BJ (cell line): ENCODE data around the gene FIZ1. TPM values are rescaled to one million over a fixed set of nuclear protein-coding genes. Genes with fewer than 3 reads are reported as not detected.
A peak's percentile ranks its signal among the peaks of the same experiment; 100 is the strongest.

Source experiments
- CTCF ChIA-PET: fragments of 350-600 bp; formaldehyde crosslinking; extraction: SDS; loops from one replicate; lab custom pipeline; 2021; ENCODE audit warnings: antibody characterized with exemption, inconsistent platforms; lab: Yijun Ruan, JAX
- POLR2A ChIA-PET: fragments of 300-600 bp; sonication (Branson Sonifier 250); formaldehyde crosslinking; extraction: SDS; loops from one replicate; lab custom pipeline; 2021; ENCODE audit warnings: antibody characterized with exemption; lab: Charles Lee
- DNase-seq: peaks from one replicate; pipeline ENCODE4 v3.0.0-alpha.2; 2011; ENCODE audit warnings: low read depth
- H3K27me3 ChIP-seq: 2 replicates; pipeline ENCODE4 v1.6.0; 2011; ENCODE audit warnings: low read length; ENCODE audit not compliant: control insufficient read depth, insufficient read depth
- H3K36me3 ChIP-seq: 2 replicates; pipeline ENCODE4 v1.5.1; 2011; ENCODE audit warnings: low read length; ENCODE audit not compliant: control insufficient read depth, insufficient read depth
- H3K4me3 ChIP-seq: 2 replicates; pipeline ENCODE4 v1.5.1; 2011; ENCODE audit warnings: low read depth, mild to moderate bottlenecking, control low read depth, low read length
- polyA plus RNA-seq: library from polyadenylated mRNA; depleted of rRNA; stranded (reverse); fragments of >200 nt; gene quantifications from 2 replicates; pipeline ENCODE4 v1.2.3, GENCODE V29; 2011
- TF ChIP-seq, protein P1 (sequence below): IDR thresholded peaks from 2 replicates; pipeline ENCODE4 v1.5.1; 2011; ENCODE audit warnings: low read depth, mild to moderate bottlenecking, control low read depth, inconsistent platforms, low read length, moderate library complexity; ENCODE audit not compliant: insufficient read depth

The FIZ1 gene
- polyA plus RNA-seq, 1 experiment: 4.0 TPM

DNA sequence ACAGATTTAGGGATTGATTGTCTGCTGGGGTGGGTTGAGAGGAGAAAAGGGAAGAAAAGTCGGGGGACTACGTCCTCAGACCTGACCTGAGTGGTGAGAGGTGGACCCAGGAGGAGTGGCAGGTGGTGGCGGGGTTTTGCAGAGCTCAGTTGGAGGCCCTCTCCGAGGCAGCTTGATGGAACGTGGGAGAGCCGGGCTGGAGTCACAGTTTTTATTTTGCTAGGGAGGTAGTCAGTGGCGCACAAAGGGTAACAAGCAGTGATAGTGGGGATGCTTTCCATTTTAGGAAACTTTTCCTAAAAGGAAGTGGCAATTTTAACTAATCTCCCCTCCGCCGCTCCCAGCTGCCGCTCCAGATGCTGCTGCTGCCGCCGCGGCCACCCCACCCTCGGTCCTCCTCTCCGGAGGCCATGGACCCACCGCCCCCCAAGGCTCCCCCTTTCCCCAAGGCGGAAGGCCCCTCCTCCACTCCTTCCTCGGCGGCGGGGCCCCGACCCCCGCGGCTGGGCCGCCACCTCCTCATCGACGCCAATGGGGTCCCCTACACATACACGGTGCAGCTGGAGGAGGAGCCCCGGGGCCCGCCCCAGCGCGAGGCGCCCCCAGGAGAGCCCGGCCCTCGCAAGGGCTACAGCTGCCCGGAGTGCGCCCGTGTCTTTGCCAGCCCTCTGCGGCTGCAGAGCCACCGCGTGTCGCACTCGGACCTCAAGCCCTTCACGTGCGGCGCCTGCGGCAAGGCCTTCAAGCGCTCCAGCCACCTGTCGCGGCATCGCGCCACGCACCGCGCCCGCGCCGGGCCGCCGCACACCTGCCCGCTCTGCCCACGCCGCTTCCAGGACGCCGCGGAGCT is 43.1 kb upstream of the FIZ1 start:
- CTCF ChIA-PET: interaction anchor here (0.9 to 2.7 kb wide), 4 partner anchors 10 to 36 kb away, joined by 3 to 11 read pairs (median 6); partner anchors contain the start of gene U2AF2
- H3K4me3 ChIP-seq: peak overlapping the region; percentile 75
- POLR2A ChIA-PET: no interaction called here
- TF ChIP-seq, protein P1, sequence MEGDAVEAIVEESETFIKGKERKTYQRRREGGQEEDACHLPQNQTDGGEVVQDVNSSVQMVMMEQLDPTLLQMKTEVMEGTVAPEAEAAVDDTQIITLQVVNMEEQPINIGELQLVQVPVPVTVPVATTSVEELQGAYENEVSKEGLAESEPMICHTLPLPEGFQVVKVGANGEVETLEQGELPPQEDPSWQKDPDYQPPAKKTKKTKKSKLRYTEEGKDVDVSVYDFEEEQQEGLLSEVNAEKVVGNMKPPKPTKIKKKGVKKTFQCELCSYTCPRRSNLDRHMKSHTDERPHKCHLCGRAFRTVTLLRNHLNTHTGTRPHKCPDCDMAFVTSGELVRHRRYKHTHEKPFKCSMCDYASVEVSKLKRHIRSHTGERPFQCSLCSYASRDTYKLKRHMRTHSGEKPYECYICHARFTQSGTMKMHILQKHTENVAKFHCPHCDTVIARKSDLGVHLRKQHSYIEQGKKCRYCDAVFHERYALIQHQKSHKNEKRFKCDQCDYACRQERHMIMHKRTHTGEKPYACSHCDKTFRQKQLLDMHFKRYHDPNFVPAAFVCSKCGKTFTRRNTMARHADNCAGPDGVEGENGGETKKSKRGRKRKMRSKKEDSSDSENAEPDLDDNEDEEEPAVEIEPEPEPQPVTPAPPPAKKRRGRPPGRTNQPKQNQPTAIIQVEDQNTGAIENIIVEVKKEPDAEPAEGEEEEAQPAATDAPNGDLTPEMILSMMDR: no peak
- H3K27me3 ChIP-seq: no peaks in the 10 kb centered on the region
- no peak for DNase-seq
- H3K36me3 ChIP-seq: peaks cover 5% of the 10 kb centered on the region

DNA sequence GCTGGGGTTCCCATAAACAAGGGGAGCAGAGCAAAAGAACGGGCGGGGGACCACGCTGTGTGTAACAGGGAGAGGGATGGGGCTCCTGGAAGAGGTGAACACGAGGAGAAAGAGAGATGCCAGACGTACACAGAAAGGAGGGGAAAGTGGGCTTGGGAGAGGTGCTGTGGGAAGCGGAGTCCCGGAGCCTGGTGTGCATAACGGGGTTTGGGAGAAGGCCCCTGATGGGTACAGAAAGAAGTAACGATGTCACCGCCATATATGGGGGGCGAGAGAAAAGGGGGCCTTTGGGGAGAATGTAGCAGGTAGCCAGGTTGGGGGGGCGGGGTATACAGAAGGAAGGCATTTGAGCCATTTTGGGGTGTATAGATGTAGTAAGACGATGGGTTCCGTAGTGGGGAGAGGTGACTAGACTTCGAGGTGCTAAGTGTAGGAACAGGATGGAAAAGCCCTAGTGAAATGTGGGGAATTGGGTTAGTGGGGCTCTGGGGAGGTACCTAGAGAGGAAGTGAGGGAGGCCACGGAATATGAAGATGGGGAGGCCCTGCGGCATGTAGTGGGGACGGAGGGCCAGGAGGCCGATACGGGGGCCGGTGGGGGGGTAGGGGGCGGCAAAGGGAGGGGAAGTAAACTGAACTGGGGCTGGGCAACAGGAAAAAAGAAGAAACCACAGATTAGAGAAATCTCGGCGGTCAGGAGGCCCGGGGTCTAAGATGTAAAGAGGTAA is 42.3 kb upstream of the FIZ1 start:
- POLR2A ChIA-PET: interaction anchor here (0.6 kb wide), 1 partner anchor 163 kb away, joined by 3 read pairs; no protein-coding TSS in a partner anchor
- H3K36me3 ChIP-seq: peaks cover 5% of the 10 kb centered on the region
- CTCF ChIA-PET: interaction anchor here (0.9 to 2.7 kb wide), 3 partner anchors 9 to 35 kb away, joined by 3 to 11 read pairs (median 9); partner anchors contain the start of gene U2AF2
- H3K27me3 ChIP-seq: no peaks in the 10 kb centered on the region
- peak overlapping the region; percentile 75 for H3K4me3 ChIP-seq
- no peak for DNase-seq
- TF ChIP-seq, protein P1: no peak

DNA sequence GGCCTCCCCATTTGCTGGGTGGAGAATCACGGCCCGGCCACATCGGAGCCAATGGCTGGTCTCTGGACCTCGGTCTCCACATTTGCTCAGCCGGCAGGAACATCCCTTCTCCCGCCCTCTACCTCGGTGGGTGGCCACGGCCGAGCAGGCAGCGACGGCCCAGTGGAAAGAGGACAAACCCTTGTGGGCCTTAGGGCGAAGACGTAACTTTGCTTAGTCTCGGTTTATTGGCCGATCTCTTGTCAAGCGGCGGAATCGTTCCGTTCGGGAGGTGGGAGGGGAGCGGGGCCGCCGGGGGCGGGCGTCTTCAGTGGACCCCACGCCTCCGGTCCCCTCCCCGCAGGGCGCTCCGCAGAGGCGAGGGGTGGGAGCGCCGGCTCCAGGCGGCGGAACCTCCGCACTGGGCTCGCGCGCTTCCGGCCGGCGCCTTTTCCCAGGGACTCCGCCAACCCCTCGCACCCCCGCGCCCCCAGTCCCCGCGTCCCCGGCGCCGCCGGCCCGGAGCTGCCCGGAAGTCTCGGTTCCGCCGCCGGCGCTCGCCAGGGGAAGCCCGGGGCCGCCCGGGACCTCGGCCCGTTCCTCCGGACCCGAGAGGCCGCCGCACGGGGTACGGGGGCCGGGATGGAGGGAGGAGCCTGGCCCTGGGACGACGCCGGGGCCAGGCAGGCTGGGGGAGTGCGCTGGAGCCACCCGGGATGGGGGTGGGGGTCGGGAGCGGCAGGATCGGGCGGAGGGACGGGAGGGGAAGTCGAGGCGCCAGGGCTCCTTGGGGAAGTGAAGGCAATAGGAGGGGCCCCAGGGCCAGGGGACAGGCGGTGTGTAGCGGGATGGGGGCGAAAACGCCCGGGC is 41.5 kb upstream of the FIZ1 start, which contains the start of gene ZNF580:
ZNF580 (plus strand) TSS at position 426 of the 849 bp plus-strand sequence. CDS start 1,507 bp downstream, outside the sequence.
- no peak for DNase-seq
- peaks cover 5% of the 10 kb centered on the region for H3K36me3 ChIP-seq
- H3K4me3 ChIP-seq: peak within 1 kb of the TSS; percentile 75
- TF ChIP-seq, protein P1: no peak
- ChIA-PET POLR2A (interaction anchor here (0.6 to 0.9 kb wide), 2 partner anchors 13 to 162 kb away, joined by 3 to 4 read pairs; no protein-coding TSS in a partner anchor), CTCF (interaction anchor here (1.4 to 2.5 kb wide), 3 partner anchors 14 to 31 kb away, joined by 3 to 9 read pairs (median 8); partner anchors contain the start of gene U2AF2)
- no peaks in the 10 kb centered on the region for H3K27me3 ChIP-seq

GRCh38 chr19:55640043-55640576 is 40.8 kb upstream of the FIZ1 start:
- DNase-seq: no peak
- Histone ChIP-seq H3K36me3 (peaks cover 2% of the 10 kb centered on the region), H3K4me3 (peak overlapping the region; percentile 75), H3K27me3 (no peaks in the 10 kb centered on the region)
- TF ChIP-seq, protein P1: peak; percentile 60
- ChIA-PET POLR2A (interaction anchor here (0.9 kb wide), 1 partner anchor 14 kb away, joined by 4 read pairs; no protein-coding TSS in a partner anchor), CTCF (interaction anchor here (0.8 to 2.5 kb wide), 5 partner anchors 13 to 35 kb away, joined by 3 to 9 read pairs (median 3); partner anchors contain the start of genes U2AF2 and ZNF865)
